Neural cell (in vitro differentiated cells): ENCODE results near the gene PIGM. TPM values are rescaled to one million over a fixed set of nuclear protein-coding genes. Genes with fewer than 3 reads are reported as not detected.

Source experiments
- H2AFZ ChIP-seq: fragments of 200-600, 300-800 bp; sonication (generic), shearing (Covaris generic); 2 replicates; pipeline ENCODE4 v1.6.0; 2014; ENCODE audit warnings: low read depth, mild to moderate bottlenecking, antibody characterized with exemption, low read length, moderate library complexity
- H3F3A ChIP-seq: fragments of 200-600 bp; shearing (Covaris generic); 2 replicates; pipeline ENCODE4 v1.6.1; 2016; ENCODE audit warnings: mild to moderate bottlenecking, moderate library complexity, mixed read lengths, antibody characterized with exemption, low read length; ENCODE audit not compliant: insufficient read depth, poor library complexity, severe bottlenecking
- H3K27ac ChIP-seq: fragments of 200-600, 300-800 bp; sonication (generic), shearing (Covaris generic); 2 replicates; pipeline ENCODE4 v1.5.1; 2014; ENCODE audit warnings: mild to moderate bottlenecking, low read length, moderate library complexity
- H3K27me3 ChIP-seq: fragments of 300-800, 200-600 bp; sonication (generic), shearing (Covaris generic); 2 replicates; pipeline ENCODE4 v1.6.0; 2014; ENCODE audit warnings: mild to moderate bottlenecking, low read depth, low read length, moderate library complexity; ENCODE audit not compliant: insufficient read depth
- H3K36me3 ChIP-seq: fragments of 300-800, 200-600 bp; sonication (generic), shearing (Covaris generic); 2 replicates; pipeline ENCODE4 v1.5.1; 2014; ENCODE audit warnings: mild to moderate bottlenecking, antibody characterized with exemption, low read length, moderate library complexity; ENCODE audit not compliant: insufficient read depth
- H3K4me2 ChIP-seq: fragments of 300-800, 200-600 bp; sonication (generic), shearing (Covaris generic); 2 replicates; pipeline ENCODE4 v1.6.0; 2014; ENCODE audit warnings: mild to moderate bottlenecking, low read length
- H3K4me3 ChIP-seq: fragments of 300-800, 200-600 bp; sonication (generic), shearing (Covaris generic); 2 replicates; pipeline ENCODE4 v1.5.1; 2014; ENCODE audit warnings: mild to moderate bottlenecking, low read length, moderate library complexity
- H3K79me2 ChIP-seq: fragments of 200-600 bp; shearing (Covaris generic); replicated peaks from 2 replicates; pipeline ENCODE4 v1.6.0; 2014; ENCODE audit warnings: mild to moderate bottlenecking, low read length, moderate library complexity; ENCODE audit not compliant: insufficient read depth
- H3K9ac ChIP-seq: fragments of 300-800, 200-600 bp; sonication (generic), shearing (Covaris generic); 2 replicates; pipeline ENCODE4 v1.6.1; 2016; ENCODE audit warnings: mild to moderate bottlenecking, low read length, mixed read lengths
- H3K9me2 ChIP-seq: fragments of 200-600 bp; shearing (Covaris generic); 2 replicates; pipeline ENCODE4 v1.6.1; 2016; ENCODE audit warnings: mild to moderate bottlenecking, low read length, mixed read lengths; ENCODE audit not compliant: insufficient read depth
- H3K9me3 ChIP-seq: fragments of 200-600, 300-800 bp; sonication (generic), shearing (Covaris generic); 2 replicates; pipeline ENCODE4 v1.6.1; 2016; ENCODE audit warnings: mild to moderate bottlenecking, mixed run types, low read length, moderate library complexity, mixed read lengths
- H4K20me1 ChIP-seq: fragments of 200-600 bp; shearing (Covaris generic); 2 replicates; pipeline ENCODE4 v1.6.1; 2016; ENCODE audit warnings: mild to moderate bottlenecking, mixed run types; ENCODE audit not compliant: insufficient read depth
- CTCF ChIP-seq: fragments of 450-650 bp; IDR thresholded peaks from 2 replicates; pipeline ENCODE4 v1.5.1; 2014; ENCODE audit warnings: antibody characterized with exemption, mild to moderate bottlenecking, moderate library complexity; ENCODE audit not compliant: poor library complexity, severe bottlenecking
- EP300 ChIP-seq: fragments of 450-650 bp; conservative IDR thresholded peaks from 2 replicates; pipeline ENCODE4 v1.6.1; 2014; ENCODE audit warnings: antibody characterized with exemption, mild to moderate bottlenecking, moderate library complexity; ENCODE audit not compliant: poor library complexity, severe bottlenecking
- EZH2 ChIP-seq: fragments of 200-600, 300-800 bp; shearing (Covaris generic), sonication (generic); IDR thresholded peaks from 2 replicates; pipeline ENCODE4 v1.6.1; 2014; ENCODE audit warnings: antibody characterized with exemption, low read length, borderline replicate concordance, mild to moderate bottlenecking; ENCODE audit not compliant: insufficient read depth, poor library complexity, severe bottlenecking
- MXI1 ChIP-seq: fragments of 450-650 bp; conservative IDR thresholded peaks from 2 replicates; pipeline ENCODE4 v1.6.1; 2014; ENCODE audit warnings: antibody characterized with exemption, mild to moderate bottlenecking; ENCODE audit not compliant: poor library complexity, severe bottlenecking
- POLR2AphosphoS5 ChIP-seq: IDR thresholded peaks from 2 replicates; pipeline ENCODE4 v1.6.1; 2012
- RAD21 ChIP-seq: fragments of 450-650 bp; conservative IDR thresholded peaks from 2 replicates; pipeline ENCODE4 v1.6.1; 2014; ENCODE audit warnings: antibody characterized with exemption, mild to moderate bottlenecking, moderate library complexity
- REST ChIP-seq: IDR thresholded peaks from 2 replicates; pipeline ENCODE4 v1.6.1; 2012; ENCODE audit warnings: borderline replicate concordance
- SMC3 ChIP-seq: fragments of 450-650 bp; conservative IDR thresholded peaks from 2 replicates; pipeline ENCODE4 v1.6.1; 2014; ENCODE audit warnings: antibody characterized with exemption, mild to moderate bottlenecking, moderate library complexity; ENCODE audit not compliant: poor library complexity
- TAF1 ChIP-seq: IDR thresholded peaks from 2 replicates; pipeline ENCODE4 v1.6.1; 2012; ENCODE audit warnings: low read depth
- polyA plus RNA-seq: library from polyadenylated mRNA; depleted of rRNA; stranded (reverse); fragments of >200 nt; gene quantifications from 2 replicates; pipeline ENCODE4 v1.2.3, GENCODE V29; 2014

The PIGM gene
- polyA plus RNA-seq, 1 donor from 2014 or later, result 3.8 TPM

GRCh38 chr1:160063176-160063575 lies 31.4 kb upstream of the PIGM start:
- Histone ChIP-seq H3K36me3 (no peaks in the 10 kb centered on the region), H3K9me2 (no peaks in the 10 kb centered on the region), H3K27me3 (no peaks in the 10 kb centered on the region), H3K4me3 (no peak overlapping the region), H3K4me2 (no peak overlapping the region), H2AFZ (no peak overlapping the region), H3K27ac (no peak overlapping the region), H3K9ac (no peak overlapping the region), H3K9me3 (no peaks in the 10 kb centered on the region), H3F3A (no peaks in the 10 kb centered on the region), H3K79me2 (no peaks in the 10 kb centered on the region), H4K20me1 (no peaks in the 10 kb centered on the region)
- TF ChIP-seq SMC3 (no peak), POLR2AphosphoS5 (no peak), TAF1 (no peak), EP300 (no peak), EZH2 (no peak), RAD21 (no peak), REST (no peak), MXI1 (no peak), CTCF (no peak)

- no peaks in the 10 kb centered on the region for H3K36me3 ChIP-seq
These were observed 30.4 kb upstream of the PIGM start for GRCh38 chr1:160062230-160062532.

More at GRCh38 chr1:160062230-160062532, 30.4 kb upstream of the PIGM start:
- no peaks in the 10 kb centered on the region for H3K79me2 ChIP-seq
- H3K4me2 ChIP-seq, result no peak overlapping the region
- no peak overlapping the region for H2AFZ ChIP-seq
- no peak overlapping the region for H3K27ac ChIP-seq
- no peak for TF ChIP-seq EZH2
- TF ChIP-seq MXI1, result no peak
- TF ChIP-seq EP300, result no peak
- no peak for TF ChIP-seq RAD21
- TF ChIP-seq CTCF, result no peak
- TF ChIP-seq SMC3, result no peak
- no peak for TF ChIP-seq TAF1
- no peak for TF ChIP-seq REST
- TF ChIP-seq POLR2AphosphoS5, result no peak
- H3K27me3 ChIP-seq, result no peaks in the 10 kb centered on the region
- no peak overlapping the region for H3K4me3 ChIP-seq
- no peaks in the 10 kb centered on the region for H3F3A ChIP-seq
- no peaks in the 10 kb centered on the region for H3K9me2 ChIP-seq
- H3K9ac ChIP-seq, result no peak overlapping the region
- no peaks in the 10 kb centered on the region for H3K9me3 ChIP-seq
- no peaks in the 10 kb centered on the region for H4K20me1 ChIP-seq
